HL-60 (cell line): ENCODE data around the gene SEC61A1.

Source experiments
- POLR2AphosphoS5 ChIP-seq: IDR thresholded peaks from 2 replicates; pipeline ENCODE4 v1.6.1; 2012; ENCODE audit warnings: low read depth
- SPI1 ChIP-seq: IDR thresholded peaks from 2 replicates; pipeline ENCODE4 v1.6.1; 2012; ENCODE audit warnings: low read depth, mild to moderate bottlenecking, borderline replicate concordance
- TF ChIP-seq, protein P1 (sequence below): IDR thresholded peaks from one replicate; pipeline ENCODE4 v1.5.1; 2011; ENCODE audit warnings: low read length, control low read depth, inconsistent platforms; ENCODE audit not compliant: insufficient read depth
- TF ChIP-seq, protein P2 (sequence below): IDR thresholded peaks from 2 replicates; pipeline ENCODE4 v1.6.1; 2012; ENCODE audit warnings: low read depth; ENCODE audit not compliant: insufficient replicate concordance

- no peak for TF ChIP-seq SPI1
- TF ChIP-seq, protein P1, sequence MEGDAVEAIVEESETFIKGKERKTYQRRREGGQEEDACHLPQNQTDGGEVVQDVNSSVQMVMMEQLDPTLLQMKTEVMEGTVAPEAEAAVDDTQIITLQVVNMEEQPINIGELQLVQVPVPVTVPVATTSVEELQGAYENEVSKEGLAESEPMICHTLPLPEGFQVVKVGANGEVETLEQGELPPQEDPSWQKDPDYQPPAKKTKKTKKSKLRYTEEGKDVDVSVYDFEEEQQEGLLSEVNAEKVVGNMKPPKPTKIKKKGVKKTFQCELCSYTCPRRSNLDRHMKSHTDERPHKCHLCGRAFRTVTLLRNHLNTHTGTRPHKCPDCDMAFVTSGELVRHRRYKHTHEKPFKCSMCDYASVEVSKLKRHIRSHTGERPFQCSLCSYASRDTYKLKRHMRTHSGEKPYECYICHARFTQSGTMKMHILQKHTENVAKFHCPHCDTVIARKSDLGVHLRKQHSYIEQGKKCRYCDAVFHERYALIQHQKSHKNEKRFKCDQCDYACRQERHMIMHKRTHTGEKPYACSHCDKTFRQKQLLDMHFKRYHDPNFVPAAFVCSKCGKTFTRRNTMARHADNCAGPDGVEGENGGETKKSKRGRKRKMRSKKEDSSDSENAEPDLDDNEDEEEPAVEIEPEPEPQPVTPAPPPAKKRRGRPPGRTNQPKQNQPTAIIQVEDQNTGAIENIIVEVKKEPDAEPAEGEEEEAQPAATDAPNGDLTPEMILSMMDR = no peak
- TF ChIP-seq POLR2AphosphoS5 = no peak
- TF ChIP-seq, protein P2, sequence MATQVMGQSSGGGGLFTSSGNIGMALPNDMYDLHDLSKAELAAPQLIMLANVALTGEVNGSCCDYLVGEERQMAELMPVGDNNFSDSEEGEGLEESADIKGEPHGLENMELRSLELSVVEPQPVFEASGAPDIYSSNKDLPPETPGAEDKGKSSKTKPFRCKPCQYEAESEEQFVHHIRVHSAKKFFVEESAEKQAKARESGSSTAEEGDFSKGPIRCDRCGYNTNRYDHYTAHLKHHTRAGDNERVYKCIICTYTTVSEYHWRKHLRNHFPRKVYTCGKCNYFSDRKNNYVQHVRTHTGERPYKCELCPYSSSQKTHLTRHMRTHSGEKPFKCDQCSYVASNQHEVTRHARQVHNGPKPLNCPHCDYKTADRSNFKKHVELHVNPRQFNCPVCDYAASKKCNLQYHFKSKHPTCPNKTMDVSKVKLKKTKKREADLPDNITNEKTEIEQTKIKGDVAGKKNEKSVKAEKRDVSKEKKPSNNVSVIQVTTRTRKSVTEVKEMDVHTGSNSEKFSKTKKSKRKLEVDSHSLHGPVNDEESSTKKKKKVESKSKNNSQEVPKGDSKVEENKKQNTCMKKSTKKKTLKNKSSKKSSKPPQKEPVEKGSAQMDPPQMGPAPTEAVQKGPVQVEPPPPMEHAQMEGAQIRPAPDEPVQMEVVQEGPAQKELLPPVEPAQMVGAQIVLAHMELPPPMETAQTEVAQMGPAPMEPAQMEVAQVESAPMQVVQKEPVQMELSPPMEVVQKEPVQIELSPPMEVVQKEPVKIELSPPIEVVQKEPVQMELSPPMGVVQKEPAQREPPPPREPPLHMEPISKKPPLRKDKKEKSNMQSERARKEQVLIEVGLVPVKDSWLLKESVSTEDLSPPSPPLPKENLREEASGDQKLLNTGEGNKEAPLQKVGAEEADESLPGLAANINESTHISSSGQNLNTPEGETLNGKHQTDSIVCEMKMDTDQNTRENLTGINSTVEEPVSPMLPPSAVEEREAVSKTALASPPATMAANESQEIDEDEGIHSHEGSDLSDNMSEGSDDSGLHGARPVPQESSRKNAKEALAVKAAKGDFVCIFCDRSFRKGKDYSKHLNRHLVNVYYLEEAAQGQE = no peak
Observed at GRCh38 chr3:128066114-128066513, 13.9 kb downstream of the SEC61A1 start.
